ENCODE measurements around the gene KDM2B. TPM values are rescaled to one million over a fixed set of nuclear protein-coding genes. Genes with fewer than 3 reads are reported as not detected.

The KDM2B gene
- total RNA-seq, 2 donors from 2014 or later: 14.7 to 24.5 TPM

DNA sequence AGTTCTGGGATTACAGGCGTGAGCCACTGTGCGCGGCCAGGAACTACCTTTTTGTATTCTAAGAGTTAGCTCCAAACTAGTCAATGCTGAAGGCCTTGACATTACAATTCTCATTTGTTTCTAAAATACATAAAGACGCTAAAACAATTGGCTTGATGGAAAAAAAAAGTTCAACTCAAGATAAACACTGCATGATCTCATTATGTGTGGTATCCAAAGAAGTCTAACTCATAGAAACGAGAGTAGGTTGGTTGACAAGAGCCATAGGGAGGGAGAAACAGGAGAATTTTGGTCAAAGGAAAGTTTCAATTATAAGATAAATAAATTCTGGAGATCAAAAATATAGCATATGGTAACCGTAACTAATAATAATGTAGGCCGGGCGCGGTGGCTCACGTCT lies 200.9 kb downstream of the KDM2B start:
- Histone ChIP-seq H3K4me3 (no peak overlapping the region), H3K9ac (ENCODE audit: low read depth in 2 of 2, low read length in 2 of 2) (no peak overlapping the region), H3K27ac (no peak overlapping the region), H3K36me3 (no peaks in the 10 kb centered on the region), H3K9me3 (no peaks in the 10 kb centered on the region), H3K4me1 (no peaks in the 10 kb centered on the region), H3K27me3 (no peaks in the 10 kb centered on the region)
- DNase-seq: no peak
- TF ChIP-seq, protein P1, sequence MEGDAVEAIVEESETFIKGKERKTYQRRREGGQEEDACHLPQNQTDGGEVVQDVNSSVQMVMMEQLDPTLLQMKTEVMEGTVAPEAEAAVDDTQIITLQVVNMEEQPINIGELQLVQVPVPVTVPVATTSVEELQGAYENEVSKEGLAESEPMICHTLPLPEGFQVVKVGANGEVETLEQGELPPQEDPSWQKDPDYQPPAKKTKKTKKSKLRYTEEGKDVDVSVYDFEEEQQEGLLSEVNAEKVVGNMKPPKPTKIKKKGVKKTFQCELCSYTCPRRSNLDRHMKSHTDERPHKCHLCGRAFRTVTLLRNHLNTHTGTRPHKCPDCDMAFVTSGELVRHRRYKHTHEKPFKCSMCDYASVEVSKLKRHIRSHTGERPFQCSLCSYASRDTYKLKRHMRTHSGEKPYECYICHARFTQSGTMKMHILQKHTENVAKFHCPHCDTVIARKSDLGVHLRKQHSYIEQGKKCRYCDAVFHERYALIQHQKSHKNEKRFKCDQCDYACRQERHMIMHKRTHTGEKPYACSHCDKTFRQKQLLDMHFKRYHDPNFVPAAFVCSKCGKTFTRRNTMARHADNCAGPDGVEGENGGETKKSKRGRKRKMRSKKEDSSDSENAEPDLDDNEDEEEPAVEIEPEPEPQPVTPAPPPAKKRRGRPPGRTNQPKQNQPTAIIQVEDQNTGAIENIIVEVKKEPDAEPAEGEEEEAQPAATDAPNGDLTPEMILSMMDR (IDR thresholded peaks at IDR 0.05): no peak
- intact Hi-C loops (cut with DNase I): no loop called here

Small RNA genes lying within 50 kb of the gene (microRNA-seq; reads per million reads assigned to microRNA genes)
- gene MIR7107: not detected

Other genes with a start within 250 kb of the KDM2B start
- gene ANAPC5, start 228.6 kb downstream of the KDM2B start, total RNA-seq: 10 to 100 TPM; 70.6 to 86.2 TPM
- 10 to 100 TPM; 39.7 to 53.3 TPM for gene RNF34, start 180.9 kb downstream of the KDM2B start, total RNA-seq
- 10 to 100 TPM; 14.6 to 23.5 TPM for gene ORAI1, start 45.5 kb upstream of the KDM2B start, total RNA-seq
- gene MORN3, start 88.6 kb upstream of the KDM2B start, total RNA-seq: not detected
- 1 to 10 TPM; 3.9 to 6.5 TPM for gene TMEM120B, start 131.7 kb upstream of the KDM2B start, total RNA-seq
- 10 to 100 TPM; 58.0 to 74.5 TPM for gene RHOF, start 212.7 kb upstream of the KDM2B start, total RNA-seq
- 10 to 100 TPM; 20.4 to 25.4 TPM for gene SETD1B, start 223.0 kb upstream of the KDM2B start, total RNA-seq